ENCODE results near the gene LZTFL1. TPM values are rescaled to one million over a fixed set of nuclear protein-coding genes. Genes with fewer than 3 reads are reported as not detected.

Gene LZTFL1
- total RNA-seq, 1 experiment from 2014 or later, result 10.6 TPM

GRCh38 chr3:45826321-45826720 is 15.6 kb downstream of the LZTFL1 start:
- H3K9me3 ChIP-seq (ENCODE audit: low read depth, low read length, poor library complexity, severe bottlenecking), result no peaks in the 10 kb centered on the region
- no peak for DNase-seq (ENCODE audit: low spot score)
- H3K36me3 ChIP-seq (ENCODE audit: insufficient read depth, low read length, poor library complexity, severe bottlenecking), result no peaks in the 10 kb centered on the region
- H3K4me3 ChIP-seq (ENCODE audit: low read depth, low read length, poor library complexity, severe bottlenecking), result no peak overlapping the region
- no TSS peak for BruUV-seq (replicated peaks)
- TF ChIP-seq EZH2 (IDR thresholded peaks at IDR 0.05; ENCODE audit: borderline replicate concordance, low read depth, low read length, poor library complexity, severe bottlenecking), result no peak
- no peak for TF ChIP-seq CTCF (conservative IDR thresholded peaks at IDR 0.05; ENCODE audit: low read depth, low read length)
- H3K27me3 ChIP-seq (replicated peaks; ENCODE audit: insufficient read depth, low read depth, low read length, poor library complexity), result no peaks in the 10 kb centered on the region
- CTCF ChIA-PET, result no interaction called here
- H3K4me1 ChIP-seq (ENCODE audit: insufficient read depth, low read length, poor library complexity, severe bottlenecking), result no peaks in the 10 kb centered on the region
- intact Hi-C loops (cut with micrococcal nuclease; ENCODE audit: unreplicated experiment), result no loop called here
- no peak overlapping the region for H3K27ac ChIP-seq (ENCODE audit: low read depth, low read length, poor library complexity, severe bottlenecking)
- POLR2A ChIA-PET (ENCODE audit: low non-redundant PET), result no interaction called here

GRCh38 chr3:45821127-45821526 is 20.8 kb downstream of the LZTFL1 start:
- no peak for TF ChIP-seq EZH2 (IDR thresholded peaks at IDR 0.05; ENCODE audit: borderline replicate concordance, low read depth, low read length, poor library complexity, severe bottlenecking)
- no peak for TF ChIP-seq CTCF (conservative IDR thresholded peaks at IDR 0.05; ENCODE audit: low read depth, low read length)
- H3K9me3 ChIP-seq (ENCODE audit: low read depth, low read length, poor library complexity, severe bottlenecking), result no peaks in the 10 kb centered on the region
- H3K4me3 ChIP-seq (ENCODE audit: low read depth, low read length, poor library complexity, severe bottlenecking), result no peak overlapping the region
- ChIA-PET CTCF (no interaction called here), POLR2A (ENCODE audit: low non-redundant PET) (no interaction called here)
- intact Hi-C loops (cut with micrococcal nuclease; ENCODE audit: unreplicated experiment), result no loop called here
- no peaks in the 10 kb centered on the region for H3K36me3 ChIP-seq (ENCODE audit: insufficient read depth, low read length, poor library complexity, severe bottlenecking)
- BruUV-seq (replicated peaks), result no TSS peak
- no peaks in the 10 kb centered on the region for H3K4me1 ChIP-seq (ENCODE audit: insufficient read depth, low read length, poor library complexity, severe bottlenecking)
- no peak for DNase-seq (ENCODE audit: low spot score)
- H3K27ac ChIP-seq (ENCODE audit: low read depth, low read length, poor library complexity, severe bottlenecking), result no peak overlapping the region
- no peaks in the 10 kb centered on the region for H3K27me3 ChIP-seq (replicated peaks; ENCODE audit: insufficient read depth, low read depth, low read length, poor library complexity)

GRCh38 chr3:45819543-45819942 is 22.4 kb downstream of the LZTFL1 start:
- no peak for TF ChIP-seq EZH2 (IDR thresholded peaks at IDR 0.05; ENCODE audit: borderline replicate concordance, low read depth, low read length, poor library complexity, severe bottlenecking)
- TF ChIP-seq CTCF (conservative IDR thresholded peaks at IDR 0.05; ENCODE audit: low read depth, low read length), result no peak
- CTCF ChIA-PET, result no interaction called here
- intact Hi-C loops (cut with micrococcal nuclease; ENCODE audit: unreplicated experiment), result no loop called here
- Histone ChIP-seq H3K9me3 (ENCODE audit: low read depth, low read length, poor library complexity, severe bottlenecking) (no peaks in the 10 kb centered on the region), H3K36me3 (ENCODE audit: insufficient read depth, low read length, poor library complexity, severe bottlenecking) (no peaks in the 10 kb centered on the region), H3K27ac (ENCODE audit: low read depth, low read length, poor library complexity, severe bottlenecking) (no peak overlapping the region), H3K4me1 (ENCODE audit: insufficient read depth, low read length, poor library complexity, severe bottlenecking) (no peaks in the 10 kb centered on the region), H3K27me3 (replicated peaks; ENCODE audit: insufficient read depth, low read depth, low read length, poor library complexity) (no peaks in the 10 kb centered on the region), H3K4me3 (ENCODE audit: low read depth, low read length, poor library complexity, severe bottlenecking) (no peak overlapping the region)
- POLR2A ChIA-PET (ENCODE audit: low non-redundant PET), result no interaction called here
- DNase-seq (ENCODE audit: low spot score), result no peak
- BruUV-seq (replicated peaks), result no TSS peak
